Left colon (tissue), 2 donors: Measurements from ENCODE around the gene CHRNA1. TPM values are rescaled to one million over a fixed set of nuclear protein-coding genes. Genes with fewer than 3 reads are reported as not detected.
"Not testable (repeated sequence)": the region's sequence is repeated elsewhere in the genome, so short reads cannot be mapped to it uniquely, and the experiment has no call there.

ENCODE experiments used
- ATAC-seq: fragments of 200-7000 bp; cut with Tn5 transposase; one replicate; pipeline ENCODE4 v1.9.1; 2020; ENCODE audit warnings: mild to moderate bottlenecking, moderate library complexity
- DNase-seq, 2 donors: peaks; one replicate each; pipeline ENCODE4 v3.0.0-alpha.2; 2020
- intact Hi-C, 2 donors: fragments of 100-400 bp; cut with DNase I in 1 of 2; cut with micrococcal nuclease in 1 of 2; formaldehyde crosslinking; loops; one replicate each; pipeline versions ENCODE4 v1.11.2 to v1.14.0; 2022; cut with DNase I, micrococcal nuclease
- total RNA-seq, 2 donors: library from RNA; stranded (reverse); fragmentation: NEBNext Ultra II Directional; extraction: Animal tissue kit (Norgen Biotek cat#: 25700); gene quantifications; one replicate each; pipeline ENCODE4 v1.2.1, GENCODE V29; 2021
- donor health status: DM: no; HTN: no; CAD: no.
- donor health status: DM: yes; HTN: yes; CAD: no.

Gene CHRNA1
- total RNA-seq, 2 donors from 2014 or later, result 2.3 to 3.5 TPM

DNA sequence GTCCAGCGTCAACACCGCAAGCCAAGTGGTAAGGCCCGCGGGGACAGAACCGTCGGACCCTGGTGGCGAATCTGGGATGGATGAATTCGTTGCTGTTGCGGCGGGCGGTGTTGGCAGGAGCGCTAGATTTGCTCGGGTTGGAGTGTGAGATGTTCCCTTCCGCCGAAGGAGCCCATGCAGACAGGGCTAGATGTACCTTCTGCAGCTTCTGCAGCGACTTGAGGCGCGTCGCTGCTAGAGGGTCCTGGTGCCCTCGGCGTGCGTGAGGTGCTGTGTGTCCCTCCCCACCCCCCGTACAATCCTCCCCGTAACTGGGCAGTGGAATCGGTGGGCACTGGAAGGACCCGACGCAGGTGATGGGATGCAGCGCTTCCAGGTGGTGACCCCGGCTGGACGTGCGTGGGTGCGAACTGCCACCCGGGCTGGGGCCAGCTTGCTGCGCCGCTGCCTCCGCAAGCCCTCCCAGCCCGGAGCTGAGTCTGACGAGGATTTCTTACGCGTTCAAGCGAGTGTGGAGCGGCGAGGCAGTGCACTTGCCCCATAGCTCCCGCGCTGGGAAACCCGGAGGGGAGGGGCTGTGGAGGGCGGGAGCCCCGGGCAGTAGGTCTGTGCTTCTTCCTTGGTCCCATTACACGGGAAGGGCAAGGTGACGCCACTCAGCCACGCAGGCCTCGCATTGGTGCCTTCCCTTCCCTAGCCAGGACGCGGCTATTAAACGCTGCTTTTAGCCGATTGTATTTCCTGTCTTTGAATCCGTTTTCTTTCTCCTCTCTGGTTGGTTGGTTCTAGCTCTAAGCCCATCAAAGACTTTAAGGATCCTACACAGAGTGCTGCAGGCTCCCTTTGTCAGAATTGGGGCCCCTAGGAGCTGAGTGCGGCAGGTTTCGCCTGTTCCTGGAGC lies 34.2 kb downstream of the CHRNA1 start:
- DNase-seq, result no peak
- peak; percentile 28 for ATAC-seq
- intact Hi-C loops, result no loop called here

DNA sequence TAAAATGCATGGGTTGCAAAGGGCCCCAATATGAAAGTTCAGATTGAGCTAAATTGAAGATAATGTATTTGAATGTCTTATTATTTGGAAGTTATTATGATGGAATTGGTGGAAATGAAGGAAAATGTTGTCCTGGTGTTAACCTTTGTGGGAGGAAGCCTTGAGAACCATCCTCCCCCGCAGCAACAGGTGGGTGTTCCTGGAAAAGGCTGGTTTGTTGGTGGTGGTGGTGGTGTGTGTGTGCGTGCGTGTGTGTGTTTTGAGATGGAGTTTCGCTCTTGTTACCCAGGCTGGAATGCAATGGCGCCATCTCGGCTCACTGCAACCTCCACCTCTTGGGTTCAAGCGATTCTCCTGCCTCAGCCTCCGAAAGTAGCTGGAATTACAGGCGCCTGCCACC lies 36.2 kb downstream of the CHRNA1 start:
- ATAC-seq, result no peak
- intact Hi-C loops, result no loop called here
- no peak for DNase-seq

DNA sequence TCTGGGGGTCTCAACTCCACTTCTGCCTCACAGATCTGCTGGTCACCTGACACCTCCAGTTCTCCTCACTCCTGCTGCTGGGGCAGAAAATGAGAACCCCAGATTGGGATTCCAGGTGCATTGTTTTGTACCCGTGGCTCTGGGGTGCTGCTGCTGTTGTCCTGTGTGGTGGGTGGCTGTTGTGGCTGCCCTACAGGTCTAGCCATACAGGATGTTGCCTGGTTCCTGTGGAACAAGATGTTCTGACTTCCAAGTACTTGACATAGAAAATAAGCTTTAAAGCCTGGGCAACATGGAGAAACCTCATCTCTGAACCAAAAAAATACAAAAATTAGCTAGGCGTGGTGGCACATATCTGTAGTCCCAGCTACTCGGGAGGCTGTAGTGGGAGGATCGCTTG lies 38.1 kb downstream of the CHRNA1 start:
- ATAC-seq (no peak), DNase-seq (no peak)
- intact Hi-C loops, result no loop called here

DNA sequence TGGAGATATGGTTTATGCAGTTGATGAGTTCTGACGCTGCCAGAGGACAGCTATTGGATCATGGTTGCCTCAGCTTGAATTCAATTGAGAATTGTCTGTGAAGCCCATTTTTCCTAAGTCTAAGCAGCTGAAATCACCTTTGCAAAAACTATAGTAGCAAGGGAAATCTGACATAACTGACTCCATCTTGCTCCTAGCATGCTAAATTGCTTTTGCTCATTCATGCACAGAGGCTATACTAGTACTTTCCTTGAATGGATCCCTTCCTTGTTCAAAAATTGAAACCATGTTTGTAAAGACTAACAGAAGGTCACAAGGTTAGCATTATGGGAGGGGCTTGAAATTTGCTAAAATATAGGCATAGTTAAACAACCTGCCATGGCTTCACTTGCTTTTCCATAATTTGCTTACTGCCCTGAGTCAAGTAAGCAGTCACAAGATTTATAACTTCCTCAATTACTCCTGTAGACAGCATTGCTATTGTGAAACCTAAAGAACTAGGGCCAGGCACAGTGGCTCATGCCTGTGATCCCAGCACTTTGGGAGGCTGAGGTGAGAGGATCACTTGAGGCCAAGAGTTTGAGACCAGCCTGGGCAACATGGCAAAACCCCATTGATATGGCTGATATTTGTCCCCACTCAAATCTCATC lies 41.2 kb downstream of the CHRNA1 start:
- DNase-seq (no peak), ATAC-seq (peak; percentile 78)
- intact Hi-C loops, result no loop called here

DNA sequence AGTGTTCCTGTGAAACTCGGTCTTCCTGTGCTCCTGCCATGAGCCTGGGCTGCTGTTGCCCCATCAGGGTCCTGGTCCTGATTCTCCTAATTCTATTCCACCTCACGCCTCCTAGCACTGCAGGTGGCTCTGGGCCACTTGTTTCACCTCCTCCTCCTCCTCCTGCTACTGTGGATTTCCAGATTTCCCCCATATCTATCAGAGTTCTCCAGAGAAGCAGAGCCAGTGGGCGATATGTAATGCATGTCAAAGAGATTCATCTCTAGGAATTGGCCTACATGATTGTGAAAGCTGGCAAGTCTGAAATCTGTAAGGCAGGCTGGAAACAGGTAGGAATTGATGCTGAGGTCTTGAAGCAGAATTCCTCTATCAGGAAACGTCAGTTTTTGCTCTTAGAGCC lies 45.3 kb downstream of the CHRNA1 start:
- ATAC-seq, result no peak
- intact Hi-C loops, result no loop called here
- DNase-seq, result no peak

DNA sequence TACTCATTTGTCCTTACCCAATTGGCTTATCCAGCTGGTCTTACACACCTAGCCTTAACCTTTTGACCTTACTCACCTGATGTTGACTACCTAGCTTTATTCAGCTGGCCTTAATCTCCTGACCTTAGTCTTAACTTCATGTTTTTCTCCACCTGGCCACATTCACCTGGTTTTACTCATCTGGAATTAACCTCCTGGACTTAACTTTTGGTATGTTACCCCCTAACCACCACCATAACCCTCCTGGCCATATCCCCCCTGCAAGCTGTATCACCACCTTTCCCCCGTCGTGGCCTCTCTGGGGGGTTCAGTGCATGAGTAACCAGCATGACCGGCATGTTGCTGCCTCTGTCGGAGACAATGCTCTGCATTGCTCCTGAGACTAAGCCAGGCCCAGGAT lies 45.7 kb downstream of the CHRNA1 start:
- intact Hi-C loops, result no loop called here
- DNase-seq, result no peak
- no peak for ATAC-seq

DNA sequence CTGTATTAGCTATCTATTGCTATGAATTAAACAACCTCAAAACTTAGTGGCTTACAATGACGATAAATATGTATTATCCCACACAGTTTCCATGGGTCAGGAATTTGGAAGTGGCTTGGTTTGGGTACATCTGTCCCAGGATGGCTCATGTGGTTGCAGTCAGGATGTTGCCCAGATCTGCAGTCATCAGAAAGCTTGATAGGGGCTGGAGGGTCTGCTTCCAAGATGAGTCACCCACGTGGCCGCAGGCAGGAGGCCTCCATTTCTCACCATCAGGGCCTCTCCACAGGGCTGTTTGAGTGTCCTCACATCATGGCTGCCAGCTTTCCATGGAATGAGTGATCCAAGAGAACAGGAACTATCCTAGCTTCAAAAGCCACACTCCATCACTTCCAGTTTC lies 46.4 kb downstream of the CHRNA1 start:
- DNase-seq, result no peak
- intact Hi-C loops, result no loop called here
- no peak for ATAC-seq

DNA sequence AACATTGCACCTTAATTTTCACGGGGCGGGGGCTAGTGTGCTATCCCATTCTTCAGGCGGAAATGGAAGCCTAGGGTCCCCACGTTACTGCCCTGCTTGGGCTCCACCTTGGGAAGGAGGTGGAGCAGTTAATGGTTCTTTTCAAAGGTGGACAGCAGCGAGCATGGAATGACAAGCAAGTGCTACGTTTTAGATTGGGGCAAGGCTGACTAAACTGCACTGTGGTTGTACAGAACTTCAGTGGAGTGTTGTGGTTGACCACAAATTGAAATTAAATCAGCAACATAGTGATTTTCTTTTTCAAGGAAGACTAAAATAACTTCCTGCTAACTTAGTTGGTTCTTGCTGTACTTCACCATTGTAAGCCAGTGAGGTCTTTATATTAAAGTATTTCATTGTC lies 47.0 kb downstream of the CHRNA1 start:
- DNase-seq, result no peak
- intact Hi-C loops, result no loop called here
- ATAC-seq, result no peak

DNA sequence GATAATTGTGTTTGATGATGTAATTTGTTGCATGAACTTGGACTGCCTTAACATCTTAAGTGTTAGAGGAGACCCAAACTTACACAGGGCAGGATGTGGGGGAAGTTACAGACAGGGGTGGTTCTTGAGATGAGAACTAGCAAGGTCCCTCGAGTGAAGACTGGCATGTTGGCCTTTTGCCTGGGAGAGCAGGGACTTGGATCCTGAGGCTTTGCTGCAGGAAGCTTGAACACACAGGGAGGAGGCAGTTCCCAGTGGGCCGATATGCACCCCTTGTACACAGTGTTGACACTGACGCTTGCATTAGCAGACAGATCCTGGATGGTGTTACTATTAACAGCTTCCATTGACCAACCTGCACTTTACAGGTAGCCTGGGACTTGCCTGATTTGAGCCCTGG lies 47.5 kb downstream of the CHRNA1 start:
- ATAC-seq, result no peak
- DNase-seq, result no peak
- intact Hi-C loops, result no loop called here

DNA sequence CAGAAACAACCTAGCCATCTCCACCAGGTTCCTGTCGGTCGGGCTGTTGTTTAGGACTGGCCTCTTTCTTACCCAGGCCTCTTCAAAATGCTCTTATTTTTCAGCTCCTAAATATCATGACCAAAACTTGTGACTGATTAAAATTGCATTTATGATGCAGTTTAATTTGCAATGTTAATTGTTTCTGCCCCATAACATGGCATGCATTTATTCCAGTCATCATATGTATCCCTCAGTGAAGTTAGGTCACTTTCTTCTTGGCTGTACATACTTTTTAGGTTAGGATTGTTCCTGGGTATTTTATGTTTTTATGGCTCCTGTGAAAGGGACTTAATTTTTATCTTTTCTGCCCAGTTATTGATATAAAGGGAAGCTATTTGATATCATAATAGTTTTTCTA lies 50.6 kb downstream of the CHRNA1 start:
- intact Hi-C loops, result no loop called here
- ATAC-seq (no peak), DNase-seq (no peak)

DNA sequence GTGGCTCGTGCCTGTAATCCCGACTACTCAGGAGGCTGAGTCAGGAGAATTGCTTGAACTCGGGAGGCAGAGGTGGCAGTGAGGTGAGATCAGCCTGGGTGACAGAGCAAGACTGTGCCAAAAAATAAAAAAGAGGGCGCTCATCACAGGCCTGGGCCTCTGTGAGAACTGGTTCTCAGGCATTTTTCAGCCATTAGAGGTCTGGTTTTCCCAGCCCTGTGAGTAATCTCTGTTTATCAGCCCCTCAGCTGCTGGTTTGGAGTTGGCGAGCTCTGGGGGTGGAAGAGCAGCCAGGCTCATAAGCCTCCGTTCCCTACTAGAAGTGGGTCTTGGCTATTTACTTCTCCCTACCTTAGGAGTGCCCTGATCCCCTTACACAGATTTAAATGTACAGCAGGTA lies 53.1 kb downstream of the CHRNA1 start:
- ATAC-seq, result no peak
- DNase-seq, result no peak
- intact Hi-C loops, result no loop called here

DNA sequence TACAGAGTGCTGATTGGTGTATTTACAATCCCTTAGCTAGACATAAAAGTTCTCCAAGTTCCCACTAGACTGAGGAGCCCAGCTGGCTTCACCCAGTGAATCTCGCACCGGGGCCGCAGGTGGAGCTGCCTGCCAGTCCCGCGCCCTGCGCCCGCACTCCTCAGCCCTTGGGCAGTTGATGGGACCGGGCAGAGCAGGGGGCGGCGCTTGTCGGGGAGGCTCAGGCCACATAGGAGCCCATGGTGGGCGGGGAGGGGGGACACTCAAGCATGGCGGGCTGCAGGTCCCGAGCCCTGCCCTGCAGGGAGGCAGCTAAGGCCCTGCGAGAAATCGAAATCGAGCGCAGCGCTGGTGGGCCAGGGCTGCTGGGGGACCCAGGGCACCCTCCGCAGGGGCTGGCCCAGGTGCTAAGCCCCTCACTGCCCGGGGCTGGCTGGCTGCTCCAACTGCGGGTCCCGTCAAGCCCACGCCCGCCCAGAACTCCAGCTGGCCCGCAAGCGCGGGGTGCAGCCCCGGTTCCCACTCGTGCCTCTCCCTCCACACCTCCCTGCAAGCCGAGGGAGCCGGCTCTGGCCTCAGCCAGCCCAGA lies 54.8 kb downstream of the CHRNA1 start:
- ATAC-seq, DNase-seq, intact Hi-C loops: not testable (repeated sequence)

DNA sequence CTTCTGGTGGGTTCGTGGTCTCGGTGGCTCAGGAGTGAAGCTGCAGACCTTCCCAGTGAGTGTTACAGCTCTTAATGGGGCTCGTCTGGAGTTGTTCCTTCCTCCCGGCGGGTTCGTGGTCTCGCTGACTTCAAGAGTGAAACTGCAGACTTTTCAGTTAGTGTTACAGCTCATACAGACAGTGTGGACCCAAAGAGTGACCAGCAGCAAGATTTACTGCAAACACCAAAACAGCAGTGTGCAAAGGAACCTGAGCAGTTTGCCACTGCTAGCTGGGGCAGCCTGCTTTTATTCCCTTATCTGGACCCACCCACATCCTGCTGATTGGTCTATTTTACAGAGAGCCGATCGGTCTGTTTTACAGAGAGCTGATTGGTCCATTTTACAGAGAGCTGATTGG lies 55.6 kb downstream of the CHRNA1 start:
- ATAC-seq (no peak), DNase-seq (no peak)
- intact Hi-C loops, result no loop called here

DNA sequence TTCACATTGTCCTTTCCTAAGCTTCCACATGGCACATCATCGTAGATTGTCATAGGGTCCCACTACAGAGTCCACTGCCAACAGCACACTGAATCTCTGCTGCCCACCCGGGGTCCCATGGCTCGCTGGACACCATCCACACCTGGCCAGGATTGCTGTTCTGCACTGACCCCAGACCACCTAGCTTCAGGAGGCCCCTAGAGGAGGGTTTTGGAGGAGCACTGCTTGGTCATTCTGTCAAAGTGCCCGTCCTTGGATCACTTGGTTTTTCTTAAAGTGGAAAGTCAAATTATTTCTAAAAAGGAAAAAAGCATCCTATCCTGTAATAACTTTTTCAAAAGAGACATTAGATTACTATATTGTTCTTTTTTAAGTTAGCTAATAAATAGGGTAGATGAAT lies 59.0 kb downstream of the CHRNA1 start:
- ATAC-seq (no peak), DNase-seq (no peak)
- intact Hi-C loops, result no loop called here

DNA sequence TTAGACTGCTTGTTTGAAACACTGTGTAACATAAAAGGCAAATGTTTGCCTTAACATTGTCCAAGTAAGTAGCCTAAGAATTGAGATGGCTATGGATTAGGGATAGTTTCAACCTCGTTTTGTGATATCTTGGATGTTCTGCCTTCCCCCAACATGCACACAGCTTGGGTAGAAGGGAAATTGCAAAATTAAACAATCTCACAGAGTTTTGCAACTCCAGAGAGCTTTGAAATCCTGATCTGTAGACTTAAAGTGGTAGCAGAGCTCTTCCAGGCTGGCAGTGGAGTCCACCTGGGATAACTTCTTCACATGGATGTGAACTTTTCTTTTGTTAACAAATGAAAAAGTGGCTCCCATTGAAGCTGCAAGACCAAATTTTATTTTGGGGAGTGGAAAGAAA lies 59.6 kb downstream of the CHRNA1 start:
- intact Hi-C loops, result no loop called here
- DNase-seq (no peak), ATAC-seq (no peak)

DNA sequence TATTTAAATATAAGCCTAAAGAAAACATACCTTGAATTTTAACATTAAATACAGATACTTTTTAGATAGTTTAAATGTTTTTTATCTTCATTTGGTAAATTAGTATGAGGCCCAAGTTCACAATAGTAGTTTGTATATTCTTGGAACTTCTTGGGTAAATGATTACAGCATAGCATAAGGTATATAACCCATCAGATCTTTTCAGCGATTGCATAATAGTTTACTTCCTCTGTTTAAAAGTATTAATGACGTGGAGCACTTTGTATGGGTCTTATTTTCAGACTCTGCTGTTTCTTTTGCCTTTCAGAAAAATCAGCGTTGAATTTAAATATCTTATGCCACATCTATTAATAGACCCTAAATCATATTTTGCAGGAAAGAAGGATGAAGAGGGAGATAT lies 60.2 kb downstream of the CHRNA1 start:
- DNase-seq (no peak), ATAC-seq (no peak)
- intact Hi-C loops, result no loop called here

DNA sequence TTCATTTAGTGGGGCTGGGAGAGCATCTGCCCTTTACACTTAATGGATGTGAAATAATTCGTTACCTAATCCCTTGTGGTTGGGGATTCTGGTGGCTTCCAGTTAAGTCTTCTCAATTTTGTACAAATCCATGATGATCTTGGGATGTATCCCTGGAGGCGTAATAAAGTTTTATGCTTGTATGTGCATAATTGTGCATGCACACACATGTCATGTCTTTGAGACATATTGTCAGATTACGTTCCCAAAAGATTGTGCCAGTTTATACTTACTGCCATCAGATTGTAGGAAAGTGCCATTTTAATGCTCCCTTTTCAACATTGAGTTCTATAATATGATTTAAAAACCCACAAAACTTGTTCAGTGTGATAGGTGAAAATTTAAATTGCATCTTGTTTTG lies 60.8 kb downstream of the CHRNA1 start:
- ATAC-seq (no peak), DNase-seq (no peak)
- intact Hi-C loops, result no loop called here

DNA sequence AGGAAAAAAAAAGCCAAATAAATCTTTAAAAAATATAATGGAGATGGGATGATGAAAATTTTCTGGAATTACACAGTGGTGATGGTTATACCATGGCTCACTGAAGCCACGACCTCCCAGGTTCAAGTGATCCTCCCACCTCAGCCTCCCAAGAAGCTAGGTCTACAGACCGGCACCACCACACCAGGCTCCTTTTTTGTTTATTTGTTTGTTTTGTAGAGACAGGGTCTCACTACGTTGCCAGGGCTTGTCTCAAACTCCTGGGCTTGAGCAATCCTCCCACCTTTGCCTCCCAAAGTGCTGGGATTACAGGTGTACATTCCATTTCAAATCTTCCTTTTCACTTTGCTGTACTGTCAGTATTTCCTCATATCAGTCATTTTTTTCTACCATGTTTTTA lies 61.7 kb downstream of the CHRNA1 start:
- intact Hi-C loops, result no loop called here
- ATAC-seq (no peak), DNase-seq (no peak)

DNA sequence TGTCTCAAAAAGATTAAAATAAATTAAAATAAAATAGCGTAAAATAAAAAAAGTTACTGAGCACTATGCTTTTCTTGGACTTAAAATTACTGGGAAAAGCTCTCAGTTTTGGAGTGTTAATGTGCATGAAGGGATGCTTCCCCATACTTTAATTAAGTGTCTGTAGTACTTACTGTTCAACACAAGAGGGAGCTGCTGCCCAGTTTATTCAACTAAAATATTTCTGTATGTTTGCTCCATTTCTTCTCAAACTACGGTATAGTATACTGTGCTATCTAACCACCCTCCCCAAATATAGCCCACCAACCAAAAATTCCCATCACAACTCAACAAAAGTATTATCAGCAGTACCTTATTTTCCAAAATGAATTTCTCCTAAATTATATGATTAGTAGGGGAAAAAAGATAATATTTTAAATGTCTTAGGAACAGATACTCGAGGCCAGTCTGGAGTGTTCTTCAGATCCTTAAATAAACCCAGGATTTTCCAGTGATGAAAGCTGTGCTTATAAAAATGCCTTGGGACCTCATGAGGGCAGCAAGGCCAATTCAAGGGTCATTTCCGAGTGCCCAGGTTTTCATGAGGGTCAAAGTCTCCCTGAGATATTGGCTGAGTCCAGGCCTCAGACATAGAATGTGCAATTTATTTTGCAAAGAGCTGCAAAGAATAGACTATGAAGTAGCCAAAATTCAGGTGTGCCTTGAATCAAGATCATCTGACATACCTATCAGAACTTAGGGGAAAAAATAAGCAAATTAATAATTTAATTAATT lies 64.1 kb downstream of the CHRNA1 start:
- ATAC-seq (peak; percentile 42), DNase-seq (no peak)
- intact Hi-C loops, result no loop called here
